ENCODE measurements around the gene UNC5B.

UNC5B gene

DNA sequence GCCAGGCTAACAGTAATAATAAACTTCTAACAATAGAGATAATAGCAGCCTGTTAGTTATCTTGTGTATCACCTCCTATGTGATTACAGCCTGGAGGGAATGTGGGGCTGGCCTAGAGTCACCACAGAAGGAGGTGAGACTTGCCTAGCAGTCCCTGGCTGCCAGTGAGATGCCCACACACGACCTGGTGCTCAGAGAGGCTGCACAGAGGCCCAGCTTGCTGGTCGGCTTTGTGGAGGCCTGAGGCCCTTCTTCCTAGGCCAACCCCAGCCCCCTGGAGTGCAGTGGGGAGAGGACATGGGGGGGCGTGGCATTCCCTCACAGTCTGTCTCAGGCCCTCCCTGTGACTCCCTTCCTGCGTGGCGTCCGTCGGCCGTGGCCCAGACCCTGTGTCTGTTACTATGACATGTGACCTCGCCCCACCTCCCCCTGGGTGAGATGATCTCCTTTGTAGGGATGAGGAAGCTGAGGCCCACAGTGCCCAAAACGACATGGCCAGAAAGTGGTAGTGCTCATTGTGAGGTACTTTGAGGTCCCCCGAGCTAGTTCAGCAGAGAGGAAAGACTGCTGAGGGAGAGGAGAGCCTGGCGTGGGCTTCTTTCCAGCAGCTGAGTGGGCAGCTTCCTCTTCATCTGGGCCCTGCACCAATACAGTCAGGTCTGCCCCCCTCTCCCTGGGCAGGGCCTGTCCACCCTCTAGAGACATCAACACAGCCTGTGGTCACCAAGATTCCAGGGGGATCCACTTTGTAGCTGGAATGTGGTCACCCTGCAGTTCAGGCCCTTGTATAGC is 29.7 kb downstream of the UNC5B start:
- H2AFZ ChIP-seq (ENCODE audit: low read length, unreplicated experiment), result no peak overlapping the region
- H3K4me1 ChIP-seq (ENCODE audit: control insufficient read depth, insufficient read depth, low read length, unreplicated experiment), result peaks cover 32% of the 10 kb centered on the region
- no peak overlapping the region for H3K4me3 ChIP-seq (ENCODE audit: low read depth, low read length)
- no peaks in the 10 kb centered on the region for H3K36me3 ChIP-seq (ENCODE audit: insufficient read depth, low read length)
- no peaks in the 10 kb centered on the region for H3K79me2 ChIP-seq (ENCODE audit: control insufficient read depth, insufficient read depth, low read length, unreplicated experiment)
- no peaks in the 10 kb centered on the region for H3K27me3 ChIP-seq (ENCODE audit: insufficient read depth, low read length)
- H3K27ac ChIP-seq (ENCODE audit: low read depth, low read length), result no peak overlapping the region

DNA sequence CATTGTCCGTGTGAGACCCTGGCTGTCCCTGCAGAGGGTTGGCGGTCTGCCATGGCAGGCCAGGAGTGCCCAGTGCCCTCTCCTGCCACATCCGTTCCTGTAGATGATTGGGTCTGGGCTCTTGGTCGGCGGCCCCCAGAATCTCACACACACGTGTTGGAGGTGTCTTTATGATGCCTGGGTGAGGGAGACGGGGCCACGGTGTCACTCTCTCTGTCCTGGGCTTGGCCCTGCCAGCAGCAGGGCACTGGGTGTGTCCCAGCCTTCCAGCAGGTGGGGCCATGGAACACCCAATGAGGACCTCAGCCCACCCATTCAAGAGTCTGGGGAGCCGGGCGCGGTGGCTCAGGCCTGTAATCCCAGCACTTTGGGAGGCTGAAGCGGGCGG is 30.2 kb downstream of the UNC5B start:
- Histone ChIP-seq H2AFZ (ENCODE audit: low read length, unreplicated experiment) (no peak overlapping the region), H3K4me1 (ENCODE audit: control insufficient read depth, insufficient read depth, low read length, unreplicated experiment) (peaks cover 32% of the 10 kb centered on the region), H3K27me3 (ENCODE audit: insufficient read depth, low read length) (no peaks in the 10 kb centered on the region), H3K79me2 (ENCODE audit: control insufficient read depth, insufficient read depth, low read length, unreplicated experiment) (no peaks in the 10 kb centered on the region), H3K4me3 (ENCODE audit: low read depth, low read length) (no peak overlapping the region), H3K27ac (ENCODE audit: low read depth, low read length) (no peak overlapping the region), H3K36me3 (ENCODE audit: insufficient read depth, low read length) (no peaks in the 10 kb centered on the region)

DNA sequence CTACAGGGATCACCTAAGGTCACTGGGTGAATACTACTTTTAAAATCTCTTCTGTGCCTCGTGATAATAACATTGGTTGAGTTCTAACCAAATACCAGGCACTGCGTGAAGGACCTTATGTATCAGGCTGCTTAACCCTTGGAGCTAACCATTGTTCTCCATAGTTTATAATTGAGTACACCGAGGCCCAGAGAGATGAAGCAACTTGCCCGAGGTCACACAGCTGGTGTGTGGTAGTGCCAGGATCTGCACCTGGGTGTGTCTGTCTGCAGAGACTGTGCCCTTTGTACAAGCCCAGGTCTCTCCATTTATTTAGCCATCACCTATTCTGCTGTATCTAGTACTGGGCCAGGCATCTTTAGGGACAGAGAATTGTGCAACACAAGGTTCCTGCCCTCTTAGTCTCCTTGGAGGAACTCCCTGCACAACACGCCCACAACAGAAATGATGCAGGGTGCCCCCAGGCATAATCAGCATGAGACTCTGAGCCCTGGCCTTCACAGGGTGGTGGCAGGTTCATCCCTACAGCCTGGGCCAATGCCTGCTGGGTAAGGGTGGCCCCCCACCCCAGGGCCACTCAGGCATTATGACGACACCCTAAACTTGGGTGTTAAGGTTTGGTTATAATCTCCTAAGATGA is 31.5 kb downstream of the UNC5B start:
- H3K4me3 ChIP-seq (ENCODE audit: low read depth, low read length), result peak overlapping the region; percentile 49
- H3K4me1 ChIP-seq (ENCODE audit: control insufficient read depth, insufficient read depth, low read length, unreplicated experiment), result peaks cover 32% of the 10 kb centered on the region
- no peaks in the 10 kb centered on the region for H3K36me3 ChIP-seq (ENCODE audit: insufficient read depth, low read length)
- no peak overlapping the region for H2AFZ ChIP-seq (ENCODE audit: low read length, unreplicated experiment)
- no peaks in the 10 kb centered on the region for H3K79me2 ChIP-seq (ENCODE audit: control insufficient read depth, insufficient read depth, low read length, unreplicated experiment)
- H3K27ac ChIP-seq (ENCODE audit: low read depth, low read length), result peak overlapping the region; percentile 71
- no peaks in the 10 kb centered on the region for H3K27me3 ChIP-seq (ENCODE audit: insufficient read depth, low read length)

DNA sequence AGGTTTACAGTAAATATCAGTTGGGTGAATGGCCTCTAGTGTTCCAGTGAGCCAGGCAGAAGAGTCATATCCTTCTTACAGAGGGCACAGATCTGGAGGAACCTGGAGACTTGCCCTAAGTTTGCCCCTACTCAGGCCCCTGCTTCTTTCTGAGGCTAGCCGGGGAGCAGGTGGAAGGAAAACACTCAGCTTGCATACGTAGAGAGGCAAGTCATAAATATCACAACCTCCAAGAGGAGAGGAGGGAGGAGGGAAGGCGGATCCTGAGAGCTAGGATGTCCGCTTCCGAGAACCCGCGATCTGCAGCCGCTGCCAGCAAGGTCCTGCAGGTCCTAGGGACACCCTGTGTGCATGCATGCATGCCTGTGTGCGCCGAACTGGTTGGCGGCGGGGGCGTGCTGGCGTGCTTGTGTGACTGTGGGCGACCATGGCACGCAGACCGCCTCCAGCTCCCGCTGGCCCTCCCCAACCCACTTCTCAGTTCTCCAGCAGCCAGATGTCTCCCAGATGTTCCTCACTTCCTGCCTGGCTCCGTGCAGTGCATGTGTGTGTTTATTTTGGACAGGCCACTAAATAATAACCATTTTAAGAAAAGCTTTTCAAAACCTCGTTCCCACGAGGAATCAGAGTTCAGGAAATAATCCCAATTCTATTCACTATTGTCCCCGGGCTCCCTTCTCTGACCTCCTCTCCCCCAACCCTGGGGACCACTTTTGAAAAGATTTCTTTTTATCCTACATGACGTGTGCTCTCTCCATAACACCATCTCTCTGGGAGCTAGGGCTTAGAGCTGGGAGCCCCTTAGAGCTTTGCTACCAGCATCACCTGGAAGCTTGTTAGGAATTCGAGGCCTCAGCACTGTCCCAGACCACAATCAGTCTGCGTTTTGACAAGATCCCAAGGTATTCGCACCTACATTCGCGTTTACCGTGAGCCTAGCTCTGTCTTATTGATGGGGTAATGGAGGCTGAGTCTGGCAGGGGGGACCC is 32.4 kb downstream of the UNC5B start:
- Histone ChIP-seq H3K4me1 (ENCODE audit: control insufficient read depth, insufficient read depth, low read length, unreplicated experiment) (peaks cover 32% of the 10 kb centered on the region), H3K36me3 (ENCODE audit: insufficient read depth, low read length) (no peaks in the 10 kb centered on the region), H3K4me3 (ENCODE audit: low read depth, low read length) (peak overlapping the region; percentile 49)

DNA sequence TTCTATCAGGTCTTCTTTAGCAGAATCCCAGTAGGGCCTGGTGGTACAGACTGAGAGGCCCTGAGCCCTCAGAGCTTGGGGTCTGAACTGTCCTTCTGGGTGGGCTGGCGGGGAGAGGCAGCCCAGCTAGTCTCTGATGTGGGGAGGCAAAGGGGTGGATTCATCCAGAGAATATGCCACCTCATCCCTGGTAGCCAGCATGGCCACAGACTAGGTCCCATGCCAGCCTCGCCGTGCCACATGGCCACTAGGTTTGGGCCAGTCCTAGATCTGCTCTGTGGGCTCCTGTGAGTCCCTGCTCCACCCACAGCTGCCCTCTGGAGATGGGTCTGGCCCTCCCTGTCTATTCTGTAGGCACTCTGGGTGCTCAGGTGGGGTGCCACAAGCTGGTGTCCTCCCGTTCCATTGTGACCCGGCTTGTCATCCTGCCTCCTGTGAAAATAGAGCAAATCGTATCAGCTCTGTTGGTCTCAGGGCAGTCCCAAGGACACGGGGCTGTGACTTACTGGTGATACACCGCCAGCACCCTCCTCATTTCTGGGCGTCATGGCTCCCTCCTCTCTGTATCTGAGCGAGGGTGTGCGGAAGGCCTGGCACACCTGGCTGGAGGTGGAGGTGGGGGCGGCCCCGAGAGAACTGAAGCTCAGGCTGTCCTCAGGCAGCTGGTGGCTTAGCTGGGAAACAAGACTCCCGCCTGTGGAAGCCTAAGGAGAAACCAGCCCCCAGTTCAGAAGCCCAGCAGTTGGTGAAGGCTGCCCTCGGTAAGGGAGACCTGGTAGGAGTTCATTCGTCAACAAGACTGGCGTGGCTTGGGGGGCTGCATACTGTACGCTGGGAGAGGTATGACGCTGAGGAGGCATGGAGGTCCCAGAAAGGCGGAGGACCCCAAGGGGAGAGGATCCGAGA is 33.3 kb downstream of the UNC5B start:
- Histone ChIP-seq H3K79me2 (ENCODE audit: control insufficient read depth, insufficient read depth, low read length, unreplicated experiment) (no peaks in the 10 kb centered on the region), H3K36me3 (ENCODE audit: insufficient read depth, low read length) (no peaks in the 10 kb centered on the region), H3K27ac (ENCODE audit: low read depth, low read length) (peak overlapping the region; percentile 56), H3K27me3 (ENCODE audit: insufficient read depth, low read length) (no peaks in the 10 kb centered on the region), H2AFZ (ENCODE audit: low read length, unreplicated experiment) (no peak overlapping the region), H3K4me1 (ENCODE audit: control insufficient read depth, insufficient read depth, low read length, unreplicated experiment) (peaks cover 32% of the 10 kb centered on the region), H3K4me3 (ENCODE audit: low read depth, low read length) (no peak overlapping the region)

More for the DNA sequence above, 32.4 kb downstream of the UNC5B start:
- H2AFZ ChIP-seq (ENCODE audit: low read length, unreplicated experiment), result no peak overlapping the region
- H3K27me3 ChIP-seq (ENCODE audit: insufficient read depth, low read length), result no peaks in the 10 kb centered on the region
- no peaks in the 10 kb centered on the region for H3K79me2 ChIP-seq (ENCODE audit: control insufficient read depth, insufficient read depth, low read length, unreplicated experiment)
- H3K27ac ChIP-seq (ENCODE audit: low read depth, low read length), result peak overlapping the region; percentile 71

DNA sequence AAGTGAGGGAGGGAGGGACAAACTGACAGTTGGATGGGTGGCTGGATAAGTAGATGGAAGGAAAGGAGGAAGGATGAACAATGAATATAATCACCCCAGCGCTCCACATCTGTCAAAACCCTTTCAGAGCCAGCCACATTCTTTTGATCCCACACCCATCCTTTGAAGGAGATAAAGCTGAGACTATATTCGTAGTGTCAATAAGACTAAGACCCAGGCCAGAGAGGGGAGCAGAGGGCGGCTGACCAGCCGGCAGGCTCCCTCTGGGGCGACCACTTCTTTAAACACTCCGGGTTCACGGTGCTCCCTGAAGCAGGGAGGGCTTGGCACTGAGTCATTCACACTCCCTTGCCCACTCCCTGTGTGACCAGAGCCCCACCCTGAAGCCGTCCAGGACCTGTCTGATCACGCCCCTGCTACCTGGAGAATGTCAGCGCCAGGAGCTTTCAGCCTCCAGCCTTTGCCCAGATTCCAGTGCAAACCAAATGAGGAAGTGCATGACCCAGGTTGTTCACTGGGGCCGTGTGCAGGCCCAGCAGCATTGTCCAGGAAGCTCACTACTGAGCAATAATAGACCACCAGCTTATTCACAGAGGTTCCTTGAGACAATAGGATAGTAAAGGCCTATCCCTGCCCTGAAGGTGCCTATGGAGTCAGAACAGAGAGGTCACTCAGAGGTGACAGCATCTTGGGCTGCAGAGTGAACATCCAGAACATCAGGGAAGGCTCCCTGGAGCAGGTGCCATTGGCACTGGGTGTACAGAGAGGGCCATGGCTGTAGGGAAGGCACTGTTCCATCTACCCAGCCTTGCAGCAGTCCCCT is 34.4 kb downstream of the UNC5B start:
- no peaks in the 10 kb centered on the region for H3K79me2 ChIP-seq (ENCODE audit: control insufficient read depth, insufficient read depth, low read length, unreplicated experiment)
- H3K36me3 ChIP-seq (ENCODE audit: insufficient read depth, low read length), result no peaks in the 10 kb centered on the region
- peaks cover 31% of the 10 kb centered on the region for H3K4me1 ChIP-seq (ENCODE audit: control insufficient read depth, insufficient read depth, low read length, unreplicated experiment)
- no peak overlapping the region for H3K27ac ChIP-seq (ENCODE audit: low read depth, low read length)
- no peaks in the 10 kb centered on the region for H3K27me3 ChIP-seq (ENCODE audit: insufficient read depth, low read length)
- no peak overlapping the region for H3K4me3 ChIP-seq (ENCODE audit: low read depth, low read length)
- H2AFZ ChIP-seq (ENCODE audit: low read length, unreplicated experiment), result no peak overlapping the region

DNA sequence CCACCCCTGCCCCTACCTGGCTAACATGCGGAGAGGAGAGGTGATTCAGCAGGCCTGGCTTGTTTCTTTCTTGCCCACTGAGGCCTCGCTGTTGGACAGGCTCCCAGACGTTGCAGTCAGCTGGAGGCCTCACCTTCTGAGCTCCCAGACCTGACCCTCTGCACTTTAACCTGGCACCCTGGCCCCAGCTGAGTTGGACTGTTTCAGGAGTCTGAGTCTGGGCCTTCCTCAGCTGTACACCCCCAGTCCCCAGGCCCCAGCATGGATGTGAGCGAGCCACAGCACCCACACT is 35.0 kb downstream of the UNC5B start:
- no peaks in the 10 kb centered on the region for H3K27me3 ChIP-seq (ENCODE audit: insufficient read depth, low read length)
- H3K4me3 ChIP-seq (ENCODE audit: low read depth, low read length), result no peak overlapping the region
- no peak overlapping the region for H3K27ac ChIP-seq (ENCODE audit: low read depth, low read length)

DNA sequence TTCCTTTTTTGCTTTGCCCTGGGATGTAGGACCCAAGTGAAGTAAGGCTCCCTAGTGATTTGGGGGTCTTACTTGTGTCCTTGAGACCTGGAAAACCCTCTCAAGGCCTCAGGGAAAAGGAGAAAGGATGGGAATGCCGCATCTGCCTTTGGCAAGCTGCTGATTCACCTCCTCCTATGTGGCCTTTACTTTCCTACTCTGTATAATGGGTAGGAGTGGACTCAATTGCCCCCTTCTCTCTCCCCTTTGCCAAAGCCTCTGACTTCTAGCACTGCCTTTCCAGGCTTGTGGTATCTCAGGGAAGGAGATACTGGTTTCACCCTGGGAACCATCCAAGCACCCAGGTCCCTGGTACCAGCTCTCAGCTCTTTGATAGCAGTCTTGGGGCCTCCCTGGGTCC is 35.4 kb downstream of the UNC5B start:
- Histone ChIP-seq H3K27me3 (ENCODE audit: insufficient read depth, low read length) (no peaks in the 10 kb centered on the region), H3K36me3 (ENCODE audit: insufficient read depth, low read length) (no peaks in the 10 kb centered on the region), H3K4me1 (ENCODE audit: control insufficient read depth, insufficient read depth, low read length, unreplicated experiment) (peaks cover 22% of the 10 kb centered on the region), H3K79me2 (ENCODE audit: control insufficient read depth, insufficient read depth, low read length, unreplicated experiment) (no peaks in the 10 kb centered on the region), H3K4me3 (ENCODE audit: low read depth, low read length) (no peak overlapping the region), H3K27ac (ENCODE audit: low read depth, low read length) (no peak overlapping the region), H2AFZ (ENCODE audit: low read length, unreplicated experiment) (no peak overlapping the region)

More for the DNA sequence above, 35.0 kb downstream of the UNC5B start:
- Histone ChIP-seq H3K4me1 (ENCODE audit: control insufficient read depth, insufficient read depth, low read length, unreplicated experiment) (peaks cover 25% of the 10 kb centered on the region), H3K36me3 (ENCODE audit: insufficient read depth, low read length) (no peaks in the 10 kb centered on the region), H3K79me2 (ENCODE audit: control insufficient read depth, insufficient read depth, low read length, unreplicated experiment) (no peaks in the 10 kb centered on the region), H2AFZ (ENCODE audit: low read length, unreplicated experiment) (no peak overlapping the region)

DNA sequence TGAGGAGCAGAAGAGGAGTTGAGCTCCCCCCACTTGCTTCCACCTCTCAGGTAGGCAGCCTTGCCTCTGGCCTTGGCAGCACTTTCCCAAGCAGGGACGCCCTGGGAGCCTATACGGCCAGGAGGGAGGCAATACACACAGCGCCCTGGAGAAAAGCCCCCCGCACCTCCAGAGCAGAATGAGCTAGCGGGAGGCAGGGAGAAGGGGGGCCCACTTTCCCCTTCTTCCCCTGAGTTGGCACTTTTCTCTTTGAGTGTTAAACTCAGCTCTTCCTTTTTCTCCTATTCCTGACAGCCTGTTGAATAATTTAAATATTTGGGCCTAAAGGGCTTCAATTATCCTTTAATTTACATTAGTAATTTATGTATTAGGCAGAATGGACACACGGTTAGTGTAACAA is 35.8 kb downstream of the UNC5B start:
- Histone ChIP-seq H2AFZ (ENCODE audit: low read length, unreplicated experiment) (no peak overlapping the region), H3K4me3 (ENCODE audit: low read depth, low read length) (no peak overlapping the region), H3K27ac (ENCODE audit: low read depth, low read length) (no peak overlapping the region), H3K79me2 (ENCODE audit: control insufficient read depth, insufficient read depth, low read length, unreplicated experiment) (no peaks in the 10 kb centered on the region), H3K27me3 (ENCODE audit: insufficient read depth, low read length) (no peaks in the 10 kb centered on the region), H3K36me3 (ENCODE audit: insufficient read depth, low read length) (no peaks in the 10 kb centered on the region), H3K4me1 (ENCODE audit: control insufficient read depth, insufficient read depth, low read length, unreplicated experiment) (peaks cover 22% of the 10 kb centered on the region)

Measured in ACC112 (cell line).